ENCODE data around the gene LRRC56. TPM values are rescaled to one million over a fixed set of nuclear protein-coding genes. Genes with fewer than 3 reads are reported as not detected.

LRRC56 gene
- total and polyA plus RNA-seq, 9 of the 15 experiments (the other 6 are each of a cell fraction or from before 2014, with no cell fraction given) = 0.03 to 4.5 (median 1.0) TPM; not detected in 1

GRCh38 chr11:538431-539051 is 1.2 kb downstream of the LRRC56 start (continued):
- TF ChIP-seq DEAF1 (CRISPR knock-in tag; IDR thresholded peaks at IDR 0.05) = no peak
- no peak for TF ChIP-seq NFATC3 (IDR thresholded peaks at IDR 0.05)

GRCh38 chr11:539971-540481 is 2.7 kb downstream of the LRRC56 start:
- no peak for TF ChIP-seq ZNF140 (CRISPR knock-in tag; IDR thresholded peaks at IDR 0.05)
- no peak for TF ChIP-seq HMGN3 (IDR thresholded peaks at IDR 0.05; ENCODE audit: borderline replicate concordance, extremely low read depth, insufficient read length, low read depth, low read length)
- TF ChIP-seq HNRNPUL1 (IDR thresholded peaks at IDR 0.05; ENCODE audit: low read length) = no peak
- TF ChIP-seq MYBL2 (IDR thresholded peaks at IDR 0.05; ENCODE audit: low read depth) = no peak
- TF ChIP-seq MYBL2 (CRISPR knock-in tag; IDR thresholded peaks at IDR 0.05; ENCODE audit: borderline replicate concordance) = no peak
- no peak for TF ChIP-seq ZNF668 (CRISPR knock-in tag; IDR thresholded peaks at IDR 0.05)
- no peak for TF ChIP-seq YBX1 (IDR thresholded peaks at IDR 0.05)
- no peak for TF ChIP-seq POLR2B (IDR thresholded peaks at IDR 0.05; ENCODE audit: low read depth, partially characterized antibody)
- no peak for TF ChIP-seq IRF9 (tag; IDR thresholded peaks at IDR 0.05)
- TF ChIP-seq ATF1 (CRISPR knock-in tag; IDR thresholded peaks at IDR 0.05) = no peak
- TF ChIP-seq ATF1 (tag; IDR thresholded peaks at IDR 0.05) = no peak
- TF ChIP-seq ZNF740 (CRISPR knock-in tag; IDR thresholded peaks at IDR 0.05) = no peak
- TF ChIP-seq ZNF740 (tag; IDR thresholded peaks at IDR 0.05) = no peak
- TF ChIP-seq HIVEP1 (CRISPR knock-in tag; IDR thresholded peaks at IDR 0.05) = no peak
- no peak for TF ChIP-seq HNRNPL (IDR thresholded peaks at IDR 0.05; ENCODE audit: low read depth, low read length)
- intact Hi-C loops (cut with micrococcal nuclease) (no loop called here), in situ Hi-C loops (cut with MboI) (no loop called here)
- Histone ChIP-seq H3K9me1 (ENCODE audit: control insufficient read depth, insufficient read depth, low read length) (peaks cover 3% of the 10 kb centered on the region), H3K9ac (ENCODE audit: insufficient read depth in 1 of 2, low read depth in 2 of 2, low read length in 2 of 2) (peak overlapping the region in 1 of 2 experiments; percentile 79; a peak in 2 of 4 replicates), H3K9me3 (replicated peaks; ENCODE audit: control insufficient read depth, insufficient read depth, low read depth, low read length) (no peaks in the 10 kb centered on the region), H4K20me1 (replicated peaks; ENCODE audit: control insufficient read depth, insufficient read depth, low read length) (no peaks in the 10 kb centered on the region), H3K27ac (ENCODE audit: extremely low read depth, low read depth, low read length) (no peak overlapping the region), H3K36me3 (ENCODE audit: control insufficient read depth, insufficient read depth, low read length) (no peaks in the 10 kb centered on the region), H3K4me1 (replicated peaks in 1 of 2; ENCODE audit: control insufficient read depth in 2 of 2, insufficient read depth in 2 of 2, low read length in 2 of 2) (peaks cover 17 to 65% of the 10 kb centered on the region in 2 experiments), H2AFZ (ENCODE audit: low read depth, low read length) (no peak overlapping the region), H3K4me2 (ENCODE audit: insufficient read depth, low read length) (no peak overlapping the region), H3K4me3 (no peak overlapping the region), H3K79me2 (ENCODE audit: control insufficient read depth, insufficient read depth, low read length) (no peaks in the 10 kb centered on the region; the same call in 2 of the 3 replicates), H3K27me3 (ENCODE audit: control insufficient read depth in 2 of 2, insufficient read depth in 2 of 2, low read length in 2 of 2) (no peaks in the 10 kb centered on the region)
- FAIRE-seq (no peak), ATAC-seq (no peak), DNase-seq (ENCODE audit: extremely low read depth in 1 of 4, low spot score in 3 of 4) (no peak)
- POLR2A ChIA-PET = interaction anchor here (0.6 to 2.1 kb wide), 2 partner anchors 11 to 92 kb away, joined by 3 to 8 read pairs; no protein-coding TSS in a partner anchor
- CTCF ChIA-PET (ENCODE audit: low intra/inter-chr PET ratio) = no interaction called here
- BruUV-seq (replicated peaks) = no TSS peak
- 64% methylated on average over 7 of the region's 8 CpGs for WGBS (ENCODE audit: insufficient coverage, low coverage, missing lambda C conversion rate)
